ENCODE measurements around the gene PRKCQ.

DNA sequence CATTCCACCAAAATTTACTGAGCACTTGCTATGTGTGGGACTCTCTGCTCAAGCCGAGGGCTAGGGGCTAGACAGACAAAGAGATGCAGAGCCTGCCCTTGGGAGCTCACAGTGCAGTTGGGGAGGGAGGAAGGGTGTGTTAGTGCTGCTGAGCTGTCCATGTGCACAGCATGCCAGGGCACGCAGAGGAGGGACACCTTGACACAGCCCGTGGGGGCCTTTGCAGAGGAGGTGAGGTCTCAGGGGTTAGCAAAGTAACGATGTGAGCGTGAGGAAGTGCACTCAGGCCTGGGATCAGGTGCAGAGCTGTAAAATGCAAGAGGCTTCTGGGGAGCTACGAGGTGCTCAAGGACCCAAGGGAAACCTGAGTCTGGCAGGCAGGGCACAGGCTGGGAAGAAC lies 16.3 kb downstream of the PRKCQ start:
- TF ChIP-seq POLR2A (IDR thresholded peaks at IDR 0.05) = no peak
- TF ChIP-seq, protein P1, sequence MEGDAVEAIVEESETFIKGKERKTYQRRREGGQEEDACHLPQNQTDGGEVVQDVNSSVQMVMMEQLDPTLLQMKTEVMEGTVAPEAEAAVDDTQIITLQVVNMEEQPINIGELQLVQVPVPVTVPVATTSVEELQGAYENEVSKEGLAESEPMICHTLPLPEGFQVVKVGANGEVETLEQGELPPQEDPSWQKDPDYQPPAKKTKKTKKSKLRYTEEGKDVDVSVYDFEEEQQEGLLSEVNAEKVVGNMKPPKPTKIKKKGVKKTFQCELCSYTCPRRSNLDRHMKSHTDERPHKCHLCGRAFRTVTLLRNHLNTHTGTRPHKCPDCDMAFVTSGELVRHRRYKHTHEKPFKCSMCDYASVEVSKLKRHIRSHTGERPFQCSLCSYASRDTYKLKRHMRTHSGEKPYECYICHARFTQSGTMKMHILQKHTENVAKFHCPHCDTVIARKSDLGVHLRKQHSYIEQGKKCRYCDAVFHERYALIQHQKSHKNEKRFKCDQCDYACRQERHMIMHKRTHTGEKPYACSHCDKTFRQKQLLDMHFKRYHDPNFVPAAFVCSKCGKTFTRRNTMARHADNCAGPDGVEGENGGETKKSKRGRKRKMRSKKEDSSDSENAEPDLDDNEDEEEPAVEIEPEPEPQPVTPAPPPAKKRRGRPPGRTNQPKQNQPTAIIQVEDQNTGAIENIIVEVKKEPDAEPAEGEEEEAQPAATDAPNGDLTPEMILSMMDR (IDR thresholded peaks at IDR 0.05) = no peak

Data from testis (tissue), 2 donors.